ENCODE results near the gene NCAPH2.
A peak's percentile ranks its signal among the peaks of the same experiment; 100 is the strongest.

The NCAPH2 gene

GRCh38 chr22:50489363-50490243, 18.4 kb upstream of the NCAPH2 start:
- DNase-seq (ENCODE audit: low read depth) = no peak
- no peak for TF ChIP-seq CTCF (conservative IDR thresholded peaks at IDR 0.05; ENCODE audit: control insufficient read depth, insufficient read depth, low read depth, low read length)
- no peak overlapping the region for H3K4me3 ChIP-seq (ENCODE audit: control insufficient read depth, low read depth, low read length)

- DNase-seq (ENCODE audit: low read depth) = no peak
- no peak overlapping the region for H3K4me3 ChIP-seq (ENCODE audit: control insufficient read depth, low read depth, low read length)
- no peak for TF ChIP-seq CTCF (conservative IDR thresholded peaks at IDR 0.05; ENCODE audit: control insufficient read depth, insufficient read depth, low read depth, low read length)
Measured at GRCh38 chr22:50490531-50491308, 17.3 kb upstream of the NCAPH2 start.

GRCh38 chr22:50497093-50497492, 10.9 kb upstream of the NCAPH2 start:
- DNase-seq (ENCODE audit: low read depth) = no peak
- TF ChIP-seq CTCF (conservative IDR thresholded peaks at IDR 0.05; ENCODE audit: control insufficient read depth, insufficient read depth, low read depth, low read length) = no peak
- no peak overlapping the region for H3K4me3 ChIP-seq (ENCODE audit: control insufficient read depth, low read depth, low read length)

- TF ChIP-seq CTCF (conservative IDR thresholded peaks at IDR 0.05; ENCODE audit: control insufficient read depth, insufficient read depth, low read depth, low read length) = peak; percentile 85
- H3K4me3 ChIP-seq (ENCODE audit: control insufficient read depth, low read depth, low read length) = no peak overlapping the region
- DNase-seq (ENCODE audit: low read depth) = peak; percentile 66
Measured at GRCh38 chr22:50498322-50498890, 9.6 kb upstream of the NCAPH2 start.

- no peak overlapping the region for H3K4me3 ChIP-seq (ENCODE audit: control insufficient read depth, low read depth, low read length)
- no peak for TF ChIP-seq CTCF (conservative IDR thresholded peaks at IDR 0.05; ENCODE audit: control insufficient read depth, insufficient read depth, low read depth, low read length)
- DNase-seq (ENCODE audit: low read depth) = no peak
Measured at GRCh38 chr22:50500452-50500851, 7.6 kb upstream of the NCAPH2 start.

- TF ChIP-seq CTCF (conservative IDR thresholded peaks at IDR 0.05; ENCODE audit: control insufficient read depth, insufficient read depth, low read depth, low read length) = no peak
- no peak for DNase-seq (ENCODE audit: low read depth)
- no peak overlapping the region for H3K4me3 ChIP-seq (ENCODE audit: control insufficient read depth, low read depth, low read length)
Measured at GRCh38 chr22:50502096-50502495, 5.9 kb upstream of the NCAPH2 start.

Data from fibroblast of mammary gland (primary cell).